ENCODE results near the gene SYTL3. TPM values are rescaled to one million over a fixed set of nuclear protein-coding genes. Genes with fewer than 3 reads are reported as not detected.
"Not testable (repeated sequence)": the region's sequence is repeated elsewhere in the genome, so short reads cannot be mapped to it uniquely, and the experiment has no call there.

The SYTL3 gene
- polyA plus RNA-seq, 1 experiment = 1.7 TPM

GRCh38 chr6:158694913-158695312, 45.1 kb downstream of the SYTL3 start:
- no peak overlapping the region for H3K4me3 ChIP-seq (ENCODE audit: low read depth, low read length)
- H3K27me3 ChIP-seq (ENCODE audit: control insufficient read depth, insufficient read depth, low read length) = no peaks in the 10 kb centered on the region
- CTCF ChIA-PET = no interaction called here
- DNase-seq (ENCODE audit: low read depth) = no peak
- no peaks in the 10 kb centered on the region for H3K36me3 ChIP-seq (ENCODE audit: control insufficient read depth, insufficient read depth, low read length)
- POLR2A ChIA-PET = no interaction called here
- no peak for TF ChIP-seq CTCF (IDR thresholded peaks at IDR 0.05; ENCODE audit: insufficient read depth, low read depth, low read length)

DNA sequence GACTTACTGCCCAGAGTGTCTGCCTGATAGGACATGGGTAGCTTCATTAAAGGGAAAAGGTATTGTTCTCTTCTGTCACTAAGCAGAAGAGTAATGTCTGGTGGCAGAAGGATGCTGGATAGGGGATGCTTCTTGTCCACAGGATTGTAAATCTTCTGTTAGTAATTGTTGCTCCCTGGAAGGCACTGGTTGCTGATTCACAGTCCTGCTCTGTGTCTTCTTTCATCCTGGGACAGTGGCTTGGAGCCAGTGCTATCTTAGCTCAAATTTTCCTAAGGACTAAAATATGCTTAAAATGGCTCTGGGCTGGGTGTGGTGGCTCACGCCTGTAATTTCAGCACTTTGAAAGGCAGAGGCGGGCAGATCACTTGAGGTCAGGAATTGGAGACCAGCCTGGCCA, 48.0 kb downstream of the SYTL3 start:
- POLR2A ChIA-PET = interaction anchor here (0.5 to 0.6 kb wide), 3 partner anchors 11 to 264 kb away, joined by 4 to 13 read pairs (median 5); no protein-coding TSS in a partner anchor
- CTCF ChIA-PET = interaction anchor here (1.4 to 1.8 kb wide), 3 partner anchors 10 to 92 kb away, joined by 4 to 5 read pairs (median 4); no protein-coding TSS in a partner anchor
- no peaks in the 10 kb centered on the region for H3K36me3 ChIP-seq (ENCODE audit: control insufficient read depth, insufficient read depth, low read length)
- TF ChIP-seq CTCF (IDR thresholded peaks at IDR 0.05; ENCODE audit: insufficient read depth, low read depth, low read length) = no peak
- DNase-seq (ENCODE audit: low read depth) = peak; percentile 81
- no peaks in the 10 kb centered on the region for H3K27me3 ChIP-seq (ENCODE audit: control insufficient read depth, insufficient read depth, low read length)
- H3K4me3 ChIP-seq (ENCODE audit: low read depth, low read length) = no peak overlapping the region

GRCh38 chr6:158698931-158699330, 49.1 kb downstream of the SYTL3 start:
- Histone ChIP-seq H3K27me3 (ENCODE audit: control insufficient read depth, insufficient read depth, low read length) (no peaks in the 10 kb centered on the region), H3K36me3 (ENCODE audit: control insufficient read depth, insufficient read depth, low read length) (no peaks in the 10 kb centered on the region), H3K4me3 (ENCODE audit: low read depth, low read length) (no peak overlapping the region)
- ChIA-PET CTCF (no interaction called here), POLR2A (no interaction called here)
- no peak for TF ChIP-seq CTCF (IDR thresholded peaks at IDR 0.05; ENCODE audit: insufficient read depth, low read depth, low read length)
- DNase-seq (ENCODE audit: low read depth) = no peak

- H3K4me3 ChIP-seq (ENCODE audit: low read depth, low read length); H3K27me3 ChIP-seq (ENCODE audit: control insufficient read depth, insufficient read depth, low read length); DNase-seq (ENCODE audit: low read depth); H3K36me3 ChIP-seq (ENCODE audit: control insufficient read depth, insufficient read depth, low read length); POLR2A ChIA-PET: not testable (repeated sequence)
- CTCF ChIA-PET = interaction anchor here (0.5 to 5.6 kb wide), 4 partner anchors 10 to 492 kb away, joined by 3 to 86 read pairs (median 4); no protein-coding TSS in a partner anchor
Observed at GRCh38 chr6:158701268-158701667, 51.4 kb downstream of the SYTL3 start.

GRCh38 chr6:158703111-158703836, 53.4 kb downstream of the SYTL3 start:
- no peak for DNase-seq (ENCODE audit: low read depth)
- H3K36me3 ChIP-seq (ENCODE audit: control insufficient read depth, insufficient read depth, low read length) = no peaks in the 10 kb centered on the region
- CTCF ChIA-PET = interaction anchor here (0.9 to 5.6 kb wide), 16 partner anchors 10 to 432 kb away, joined by 3 to 86 read pairs (median 4); partner anchors contain the start of gene RSPH3
- no peaks in the 10 kb centered on the region for H3K27me3 ChIP-seq (ENCODE audit: control insufficient read depth, insufficient read depth, low read length)
- POLR2A ChIA-PET = no interaction called here
- no peak overlapping the region for H3K4me3 ChIP-seq (ENCODE audit: low read depth, low read length)
- TF ChIP-seq CTCF (IDR thresholded peaks at IDR 0.05; ENCODE audit: insufficient read depth, low read depth, low read length) = no peak
